ENCODE measurements around the gene CLEC4G.

DNA sequence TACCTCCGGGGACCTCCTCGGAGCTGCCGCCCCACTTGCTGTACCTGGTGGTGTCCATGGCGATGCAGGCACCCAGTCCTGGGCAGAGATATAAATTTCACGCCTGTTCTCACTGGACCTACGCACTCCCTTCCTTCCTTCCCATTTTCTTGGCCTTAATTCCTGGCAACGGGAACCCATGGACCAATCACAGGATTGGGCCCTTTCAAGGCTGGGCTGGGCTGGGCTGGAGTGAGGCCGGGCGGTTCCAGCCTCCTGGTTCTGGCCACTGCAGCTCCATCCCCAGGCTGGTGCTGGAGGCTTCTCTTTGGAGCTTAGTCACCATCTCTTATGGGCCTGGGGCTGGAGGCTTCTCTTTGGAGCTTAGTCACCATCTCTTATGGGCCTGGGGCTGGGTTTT lies at the start of gene CLEC4G:
- TF ChIP-seq, protein P1, sequence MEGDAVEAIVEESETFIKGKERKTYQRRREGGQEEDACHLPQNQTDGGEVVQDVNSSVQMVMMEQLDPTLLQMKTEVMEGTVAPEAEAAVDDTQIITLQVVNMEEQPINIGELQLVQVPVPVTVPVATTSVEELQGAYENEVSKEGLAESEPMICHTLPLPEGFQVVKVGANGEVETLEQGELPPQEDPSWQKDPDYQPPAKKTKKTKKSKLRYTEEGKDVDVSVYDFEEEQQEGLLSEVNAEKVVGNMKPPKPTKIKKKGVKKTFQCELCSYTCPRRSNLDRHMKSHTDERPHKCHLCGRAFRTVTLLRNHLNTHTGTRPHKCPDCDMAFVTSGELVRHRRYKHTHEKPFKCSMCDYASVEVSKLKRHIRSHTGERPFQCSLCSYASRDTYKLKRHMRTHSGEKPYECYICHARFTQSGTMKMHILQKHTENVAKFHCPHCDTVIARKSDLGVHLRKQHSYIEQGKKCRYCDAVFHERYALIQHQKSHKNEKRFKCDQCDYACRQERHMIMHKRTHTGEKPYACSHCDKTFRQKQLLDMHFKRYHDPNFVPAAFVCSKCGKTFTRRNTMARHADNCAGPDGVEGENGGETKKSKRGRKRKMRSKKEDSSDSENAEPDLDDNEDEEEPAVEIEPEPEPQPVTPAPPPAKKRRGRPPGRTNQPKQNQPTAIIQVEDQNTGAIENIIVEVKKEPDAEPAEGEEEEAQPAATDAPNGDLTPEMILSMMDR (IDR thresholded peaks at IDR 0.05) = no peak
- TF ChIP-seq GABPB1 (CRISPR knock-in tag; IDR thresholded peaks at IDR 0.05) = no peak
- TF ChIP-seq, protein P2, sequence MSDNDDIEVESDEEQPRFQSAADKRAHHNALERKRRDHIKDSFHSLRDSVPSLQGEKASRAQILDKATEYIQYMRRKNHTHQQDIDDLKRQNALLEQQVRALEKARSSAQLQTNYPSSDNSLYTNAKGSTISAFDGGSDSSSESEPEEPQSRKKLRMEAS (CRISPR knock-in tag; IDR thresholded peaks at IDR 0.05) = no peak
- TF ChIP-seq, protein P3, sequence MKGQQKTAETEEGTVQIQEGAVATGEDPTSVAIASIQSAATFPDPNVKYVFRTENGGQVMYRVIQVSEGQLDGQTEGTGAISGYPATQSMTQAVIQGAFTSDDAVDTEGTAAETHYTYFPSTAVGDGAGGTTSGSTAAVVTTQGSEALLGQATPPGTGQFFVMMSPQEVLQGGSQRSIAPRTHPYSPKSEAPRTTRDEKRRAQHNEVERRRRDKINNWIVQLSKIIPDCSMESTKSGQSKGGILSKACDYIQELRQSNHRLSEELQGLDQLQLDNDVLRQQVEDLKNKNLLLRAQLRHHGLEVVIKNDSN (CRISPR knock-in tag; IDR thresholded peaks at IDR 0.05) = no peak
- TF ChIP-seq, protein P4, sequence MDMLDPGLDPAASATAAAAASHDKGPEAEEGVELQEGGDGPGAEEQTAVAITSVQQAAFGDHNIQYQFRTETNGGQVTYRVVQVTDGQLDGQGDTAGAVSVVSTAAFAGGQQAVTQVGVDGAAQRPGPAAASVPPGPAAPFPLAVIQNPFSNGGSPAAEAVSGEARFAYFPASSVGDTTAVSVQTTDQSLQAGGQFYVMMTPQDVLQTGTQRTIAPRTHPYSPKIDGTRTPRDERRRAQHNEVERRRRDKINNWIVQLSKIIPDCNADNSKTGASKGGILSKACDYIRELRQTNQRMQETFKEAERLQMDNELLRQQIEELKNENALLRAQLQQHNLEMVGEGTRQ (CRISPR knock-in tag; IDR thresholded peaks at IDR 0.05) = no peak
- TF ChIP-seq, protein P5, sequence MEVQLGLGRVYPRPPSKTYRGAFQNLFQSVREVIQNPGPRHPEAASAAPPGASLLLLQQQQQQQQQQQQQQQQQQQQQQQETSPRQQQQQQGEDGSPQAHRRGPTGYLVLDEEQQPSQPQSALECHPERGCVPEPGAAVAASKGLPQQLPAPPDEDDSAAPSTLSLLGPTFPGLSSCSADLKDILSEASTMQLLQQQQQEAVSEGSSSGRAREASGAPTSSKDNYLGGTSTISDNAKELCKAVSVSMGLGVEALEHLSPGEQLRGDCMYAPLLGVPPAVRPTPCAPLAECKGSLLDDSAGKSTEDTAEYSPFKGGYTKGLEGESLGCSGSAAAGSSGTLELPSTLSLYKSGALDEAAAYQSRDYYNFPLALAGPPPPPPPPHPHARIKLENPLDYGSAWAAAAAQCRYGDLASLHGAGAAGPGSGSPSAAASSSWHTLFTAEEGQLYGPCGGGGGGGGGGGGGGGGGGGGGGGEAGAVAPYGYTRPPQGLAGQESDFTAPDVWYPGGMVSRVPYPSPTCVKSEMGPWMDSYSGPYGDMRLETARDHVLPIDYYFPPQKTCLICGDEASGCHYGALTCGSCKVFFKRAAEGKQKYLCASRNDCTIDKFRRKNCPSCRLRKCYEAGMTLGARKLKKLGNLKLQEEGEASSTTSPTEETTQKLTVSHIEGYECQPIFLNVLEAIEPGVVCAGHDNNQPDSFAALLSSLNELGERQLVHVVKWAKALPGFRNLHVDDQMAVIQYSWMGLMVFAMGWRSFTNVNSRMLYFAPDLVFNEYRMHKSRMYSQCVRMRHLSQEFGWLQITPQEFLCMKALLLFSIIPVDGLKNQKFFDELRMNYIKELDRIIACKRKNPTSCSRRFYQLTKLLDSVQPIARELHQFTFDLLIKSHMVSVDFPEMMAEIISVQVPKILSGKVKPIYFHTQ (CRISPR knock-in tag; IDR thresholded peaks at IDR 0.05) = no peak
- TF ChIP-seq TCF7 (CRISPR knock-in tag; IDR thresholded peaks at IDR 0.05; ENCODE audit: low read depth) = no peak
- TF ChIP-seq CREM (CRISPR knock-in tag; IDR thresholded peaks at IDR 0.05) = no peak
- no peak for TF ChIP-seq NFYB (CRISPR knock-in tag; conservative IDR thresholded peaks at IDR 0.05; ENCODE audit: low read depth)
- TF ChIP-seq NFATC4 (CRISPR knock-in tag; IDR thresholded peaks at IDR 0.05) = no peak
- TF ChIP-seq, protein P6, sequence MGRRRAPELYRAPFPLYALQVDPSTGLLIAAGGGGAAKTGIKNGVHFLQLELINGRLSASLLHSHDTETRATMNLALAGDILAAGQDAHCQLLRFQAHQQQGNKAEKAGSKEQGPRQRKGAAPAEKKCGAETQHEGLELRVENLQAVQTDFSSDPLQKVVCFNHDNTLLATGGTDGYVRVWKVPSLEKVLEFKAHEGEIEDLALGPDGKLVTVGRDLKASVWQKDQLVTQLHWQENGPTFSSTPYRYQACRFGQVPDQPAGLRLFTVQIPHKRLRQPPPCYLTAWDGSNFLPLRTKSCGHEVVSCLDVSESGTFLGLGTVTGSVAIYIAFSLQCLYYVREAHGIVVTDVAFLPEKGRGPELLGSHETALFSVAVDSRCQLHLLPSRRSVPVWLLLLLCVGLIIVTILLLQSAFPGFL (CRISPR knock-in tag; IDR thresholded peaks at IDR 0.05; ENCODE audit: borderline replicate concordance) = no peak
- TF ChIP-seq GTF2I (CRISPR knock-in tag; conservative IDR thresholded peaks at IDR 0.05) = no peak
- TF ChIP-seq ELF4 (CRISPR knock-in tag; IDR thresholded peaks at IDR 0.05; ENCODE audit: low read depth) = no peak
- no peak for TF ChIP-seq TEAD4 (CRISPR knock-in tag; IDR thresholded peaks at IDR 0.05)
